ENCODE measurements around the gene ARID2.

Gene ARID2

DNA sequence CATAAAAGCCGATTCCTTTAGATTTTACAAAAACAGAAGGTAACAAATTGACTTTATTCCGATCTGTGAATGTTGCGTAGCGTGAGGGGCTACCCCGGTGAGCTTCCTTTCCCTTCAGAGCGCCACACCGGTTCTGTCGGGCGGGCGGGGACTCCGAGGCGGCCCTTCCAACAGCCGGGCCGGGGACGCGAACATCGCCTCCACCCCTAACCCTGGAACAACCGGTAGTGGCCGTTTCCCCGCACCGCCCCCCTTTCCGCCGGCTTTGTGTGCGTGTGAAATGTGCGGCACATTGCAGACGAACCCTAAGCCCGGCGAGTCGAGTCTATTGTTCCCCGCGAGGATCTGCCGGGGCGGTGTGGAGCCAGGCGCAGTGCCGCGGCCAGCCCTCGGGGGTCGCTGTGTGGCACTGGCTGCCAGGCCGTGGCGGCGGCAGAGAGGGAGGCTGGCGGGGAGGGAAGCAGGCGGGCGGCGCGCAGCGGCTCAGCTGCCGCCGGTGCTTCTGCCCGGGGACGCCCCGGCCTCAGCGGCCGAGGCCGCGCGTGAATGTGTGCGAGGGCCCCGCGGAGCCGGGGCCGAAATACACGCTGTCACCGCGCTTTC, 775 bp upstream of the ARID2 start:
- Histone ChIP-seq H3K79me2 (peaks cover 16% of the 10 kb centered on the region), H3K4me2 (ENCODE audit: low read length) (peak overlapping the region; percentile 83), H2AFZ (peak overlapping the region; percentile 95), H3K9me3 (ENCODE audit: control insufficient read depth, low read length) (no peaks in the 10 kb centered on the region), H3K27me3 (ENCODE audit: control insufficient read depth, insufficient read depth, low read length) (no peaks in the 10 kb centered on the region), H3K4me1 (peaks cover 13% of the 10 kb centered on the region), H3K9ac (peak overlapping the region; percentile 49), H3K27ac (peak overlapping the region; percentile 95), H3K36me3 (ENCODE audit: control insufficient read depth, insufficient read depth, low read length) (no peaks in the 10 kb centered on the region), H3K4me3 (ENCODE audit: low read depth, low read length) (peak overlapping the region; percentile 86)
- peak; percentile 99 for TF ChIP-seq CTCF (IDR thresholded peaks at IDR 0.05)

GRCh38 chr12:45730084-45730347, 510 bp downstream of the ARID2 start:
- Histone ChIP-seq H3K4me2 (ENCODE audit: low read length) (peak overlapping the region; percentile 70), H2AFZ (peak overlapping the region; percentile 91), H3K27me3 (ENCODE audit: control insufficient read depth, insufficient read depth, low read length) (no peaks in the 10 kb centered on the region), H3K36me3 (ENCODE audit: control insufficient read depth, insufficient read depth, low read length) (no peaks in the 10 kb centered on the region), H3K4me3 (ENCODE audit: low read depth, low read length) (peak overlapping the region; percentile 86), H3K9me3 (ENCODE audit: control insufficient read depth, low read length) (no peaks in the 10 kb centered on the region), H3K79me2 (peaks cover 14% of the 10 kb centered on the region), H3K4me1 (peaks cover 11% of the 10 kb centered on the region), H3K27ac (peak overlapping the region; percentile 95), H3K9ac (peak overlapping the region; percentile 92)
- TF ChIP-seq CTCF (IDR thresholded peaks at IDR 0.05): no peak

DNA sequence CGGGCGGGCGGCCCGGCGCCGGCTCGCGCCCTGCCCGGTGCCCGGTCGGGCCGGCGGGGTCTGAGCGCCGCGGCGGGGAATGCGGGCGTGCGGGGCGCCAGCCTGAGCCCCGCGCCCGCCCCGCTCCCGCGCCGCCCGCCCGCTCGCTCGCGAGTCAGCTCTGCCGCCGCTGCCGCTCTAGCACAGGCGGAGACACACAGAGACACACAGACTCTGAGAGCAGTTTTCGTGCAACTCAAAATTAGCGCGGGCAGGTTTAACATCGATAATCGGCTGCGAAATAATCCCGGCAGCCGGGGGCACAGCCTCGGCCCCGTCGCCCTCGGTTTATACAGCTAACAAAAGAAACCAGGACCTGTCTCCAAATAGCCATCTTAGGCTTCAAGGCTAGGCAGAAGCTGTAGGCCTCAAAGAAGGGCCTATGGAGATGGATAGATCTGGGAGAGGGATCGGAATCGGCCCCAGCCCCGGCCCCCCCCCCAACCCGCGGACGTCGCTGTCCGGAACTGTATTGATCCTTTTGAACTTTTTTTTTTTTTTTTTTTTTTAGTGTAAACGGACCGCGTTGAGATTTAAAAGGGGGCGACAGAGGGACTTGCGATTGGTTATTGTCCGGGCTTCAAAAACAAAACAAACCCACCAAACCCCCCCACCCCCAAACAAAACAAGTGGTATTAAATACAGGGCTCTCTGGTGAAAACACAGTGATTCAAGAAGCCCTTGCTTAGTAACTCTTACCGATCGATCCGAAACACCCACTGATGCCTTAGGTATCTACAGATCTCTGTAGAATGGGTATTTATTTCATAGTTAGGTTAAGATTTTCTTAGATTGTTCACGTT, 1.1 kb downstream of the ARID2 start:
- peak overlapping the region; percentile 95 for H3K27ac ChIP-seq
- peaks cover 13% of the 10 kb centered on the region for H3K79me2 ChIP-seq
- H3K27me3 ChIP-seq (ENCODE audit: control insufficient read depth, insufficient read depth, low read length): no peaks in the 10 kb centered on the region
- no peak for TF ChIP-seq CTCF (IDR thresholded peaks at IDR 0.05)
- peak overlapping the region; percentile 86 for H2AFZ ChIP-seq
- H3K9ac ChIP-seq: peak overlapping the region; percentile 47
- H3K36me3 ChIP-seq (ENCODE audit: control insufficient read depth, insufficient read depth, low read length): no peaks in the 10 kb centered on the region
- no peaks in the 10 kb centered on the region for H3K9me3 ChIP-seq (ENCODE audit: control insufficient read depth, low read length)
- H3K4me1 ChIP-seq: peaks cover 10% of the 10 kb centered on the region
- peak overlapping the region; percentile 89 for H3K4me3 ChIP-seq (ENCODE audit: low read depth, low read length)
- H3K4me2 ChIP-seq (ENCODE audit: low read length): peak overlapping the region; percentile 68

DNA sequence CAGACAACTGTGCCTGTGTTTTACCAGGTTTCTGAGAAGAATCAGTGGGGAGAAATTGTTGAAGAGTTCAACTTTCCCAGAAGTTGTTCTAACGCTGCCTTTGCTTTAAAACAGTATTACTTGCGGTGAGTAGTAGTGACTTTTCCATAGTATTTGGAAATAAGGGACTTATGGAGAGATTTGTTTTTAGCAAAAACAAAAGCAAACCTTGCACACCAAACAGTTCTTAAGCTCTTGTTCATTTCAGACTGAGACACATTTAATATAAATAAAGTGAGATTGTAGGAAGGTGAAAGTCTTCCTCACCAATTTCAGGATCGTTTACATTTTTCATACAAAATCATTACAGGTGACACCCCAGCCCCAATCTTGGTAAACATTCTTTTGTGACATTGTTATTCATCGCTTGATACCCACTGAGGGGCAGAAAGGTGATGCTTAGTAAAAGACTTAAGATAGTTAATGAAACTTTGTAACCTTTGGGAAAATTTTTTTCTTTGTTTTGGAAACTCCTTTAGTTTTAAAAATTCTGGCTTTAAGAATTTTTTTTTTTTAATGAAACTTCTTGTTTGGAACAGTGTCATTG, 1.8 kb downstream of the ARID2 start:
- Histone ChIP-seq H3K4me1 (peaks cover 10% of the 10 kb centered on the region), H3K27ac (peak overlapping the region; percentile 90)

More for the DNA sequence above, 1.8 kb downstream of the ARID2 start:
- Histone ChIP-seq H3K36me3 (ENCODE audit: control insufficient read depth, insufficient read depth, low read length) (no peaks in the 10 kb centered on the region), H3K27me3 (ENCODE audit: control insufficient read depth, insufficient read depth, low read length) (no peaks in the 10 kb centered on the region), H3K9me3 (ENCODE audit: control insufficient read depth, low read length) (no peaks in the 10 kb centered on the region), H3K4me2 (ENCODE audit: low read length) (peak overlapping the region; percentile 68), H3K4me3 (ENCODE audit: low read depth, low read length) (peak overlapping the region; percentile 89), H3K9ac (peak overlapping the region; percentile 47), H2AFZ (peak overlapping the region; percentile 86), H3K79me2 (peaks cover 18% of the 10 kb centered on the region)
- no peak for TF ChIP-seq CTCF (IDR thresholded peaks at IDR 0.05)

Measured in parathyroid adenoma (tissue), 2 donors.